GM12878 (cell line): ENCODE results near the gene PNMT. TPM values are rescaled to one million over a fixed set of nuclear protein-coding genes. Genes with fewer than 3 reads are reported as not detected.

Experiments
- ATAC-seq: fragments of 200-7000 bp; cut with Tn5 transposase; 3 replicates; pipeline ENCODE4 v1.9.1; 2020; ENCODE audit warnings: mild to moderate bottlenecking, moderate library complexity
- BruUV-seq: library from RNA; stranded (reverse); fragments of 400-500 nt; replicated peaks from 2 replicates; lab custom pipeline; 2021; lab: Mats Ljungman, UMichigan
- CTCF ChIA-PET: fragments of 300-600 bp; sonication (Branson Sonifier 250); formaldehyde crosslinking; extraction: SDS; loops from one replicate; lab custom pipeline; 2021; ENCODE audit warnings: inconsistent platforms; lab: Yijun Ruan, JAX
- POLR2A ChIA-PET: fragments of 350-600 bp; formaldehyde crosslinking; extraction: SDS; loops from one replicate; lab custom pipeline; 2021; ENCODE audit warnings: inconsistent platforms; lab: Charles Lee
- RAD21 ChIA-PET: fragments of 300-600 bp; sonication (Branson Sonifier 250); formaldehyde crosslinking; loops from one replicate; lab custom pipeline; 2023; ENCODE audit warnings: antibody characterized with exemption; ENCODE audit not compliant: unreplicated experiment; lab: Charles Lee
- SMC1A ChIA-PET: fragments of 300-600 bp; sonication (Branson Sonifier 250); formaldehyde crosslinking; loops from one replicate; lab custom pipeline; 2023; ENCODE audit not compliant: unreplicated experiment, uncharacterized antibody; lab: Charles Lee
- DNase-seq: peaks from one replicate; pipeline ENCODE4 v3.0.0-alpha.2; 2011; ENCODE audit warnings: low read depth, low spot score
- FAIRE-seq: peaks from 3 replicates; lab custom pipeline; 2011; peaks lifted over from hg19 to GRCh38; lab: Jason Lieb, UNC
- H2AFZ ChIP-seq: 2 replicates; pipeline ENCODE4 v1.6.0; 2011; ENCODE audit warnings: low read depth, low read length, control low read depth; ENCODE audit not compliant: control insufficient read depth
- H3K27ac ChIP-seq: 2 replicates; pipeline ENCODE4 v1.5.1; 2011; ENCODE audit warnings: control low read depth; ENCODE audit not compliant: control insufficient read depth, insufficient read depth
- H3K27me3 ChIP-seq, 2 experiments: replicated peaks in 1 of 2; 2 replicates each; pipeline versions ENCODE4 v1.6.0 to v1.6.1; 2011; ENCODE audit warnings: low read length in 1 of 2; ENCODE audit not compliant: control insufficient read depth in 2 of 2, insufficient read depth in 2 of 2
- H3K36me3 ChIP-seq, 2 experiments: 2 replicates each; pipeline ENCODE4 v1.5.1; 2011; ENCODE audit warnings: low read length in 1 of 2; ENCODE audit not compliant: control insufficient read depth in 2 of 2, insufficient read depth in 2 of 2
- H3K4me1 ChIP-seq: 2 replicates; pipeline ENCODE4 v1.6.1; 2011; ENCODE audit warnings: mild to moderate bottlenecking, low read length, moderate library complexity, mixed read lengths; ENCODE audit not compliant: control insufficient read depth, insufficient read depth
- H3K4me2 ChIP-seq: 2 replicates; pipeline ENCODE4 v1.6.0; 2011; ENCODE audit warnings: control low read depth; ENCODE audit not compliant: control insufficient read depth, insufficient read depth
- H3K4me3 ChIP-seq: fragments of 200-600 bp; sonication (generic); 2 replicates; pipeline ENCODE4 v1.5.1; 2016
- H3K79me2 ChIP-seq: 2 replicates; pipeline ENCODE4 v1.6.0; 2011; ENCODE audit warnings: low read length; ENCODE audit not compliant: control insufficient read depth, insufficient read depth
- H3K9ac ChIP-seq: 2 replicates; pipeline ENCODE4 v1.8.0; 2011; ENCODE audit warnings: low read length, control low read depth, mixed read lengths; ENCODE audit not compliant: control insufficient read depth, insufficient read depth
- H3K9me3 ChIP-seq: replicated peaks from 3 replicates; pipeline ENCODE4 v1.5.1; 2011; ENCODE audit warnings: mild to moderate bottlenecking, low read length; ENCODE audit not compliant: control insufficient read depth, insufficient read depth
- H4K20me1 ChIP-seq: 2 replicates; pipeline ENCODE4 v1.6.0; 2011; ENCODE audit not compliant: control insufficient read depth, insufficient read depth
- ETV6 ChIP-seq, 2 experiments: fragments of 450-650 bp in 1 of 2; IDR thresholded peaks in 1 of 2; conservative IDR thresholded peaks in 1 of 2; 2 replicates each; pipeline ENCODE4 v1.6.1; 2014; ENCODE audit warnings: antibody characterized with exemption in 1 of 2, borderline replicate concordance in 1 of 2, low read depth in 1 of 2, mild to moderate bottlenecking in 1 of 2, moderate library complexity in 1 of 2
- IKZF1 ChIP-seq: fragments of 450-650 bp; conservative IDR thresholded peaks from 2 replicates; pipeline ENCODE4 v1.6.1; 2017; ENCODE audit warnings: antibody characterized with exemption, mild to moderate bottlenecking
- KLF5 ChIP-seq: fragments of 450-650 bp; IDR thresholded peaks from 2 replicates; pipeline ENCODE4 v1.6.1; 2014; ENCODE audit warnings: mild to moderate bottlenecking; ENCODE audit not compliant: partially characterized antibody
- RAD51 ChIP-seq: fragments of 450-650 bp; IDR thresholded peaks from 2 replicates; pipeline ENCODE4 v1.6.1; 2016; ENCODE audit warnings: moderate library complexity, mild to moderate bottlenecking, inconsistent platforms
- SPI1 ChIP-seq: IDR thresholded peaks from 2 replicates; pipeline ENCODE4 v1.6.1; 2011; ENCODE audit warnings: low read depth, mild to moderate bottlenecking, low read length, moderate library complexity, borderline replicate concordance; ENCODE audit not compliant: insufficient read depth
- TARDBP ChIP-seq: IDR thresholded peaks from 2 replicates; pipeline ENCODE4 v1.6.1; 2016; ENCODE audit warnings: borderline replicate concordance
- WGBS: methylation state at CpG from one replicate; pipeline ENCODE4 v1.1.6; 2016; ENCODE audit warnings: low lambda C conversion rate; ENCODE audit not compliant: insufficient replicate concordance, insufficient coverage; ENCODE audit errors: missing lambda C conversion rate; 5-methylcytosine and 5-hydroxymethylcytosine counted together
- in situ Hi-C: fragments of 300-500 bp; cut with MboI; formaldehyde crosslinking; loops from 9 replicates; pipeline ENCODE4 v1.14.3; 2018; ENCODE audit warnings: mixed read lengths
- intact Hi-C: fragments of 100-400 bp; cut with micrococcal nuclease; formaldehyde crosslinking; loops from one replicate; pipeline ENCODE4 v1.14.2; 2022; ENCODE audit not compliant: unreplicated experiment
- polyA plus RNA-seq, 11 experiments: library from polyadenylated mRNA; depleted of rRNA in 4 of 11; unstranded in 6 of 11; stranded (reverse) in 5 of 11; fragments of >200 nt; fragmentation: Nextera tagmentation in 4 of 11; fragmentation: Illumina TruSeq in 1 of 11; extraction: Ambion mirVana in 4 of 11; extraction: Trizol in 1 of 11; gene quantifications; 1 replicate in 1 of 11; 2 replicates in 10 of 11; pipeline versions ENCODE4 v1.2.1 to v1.2.3, GENCODE V29; 2011 to 2016; ENCODE audit warnings: inconsistent platforms in 2 of 11, missing spikeins in 2 of 11, low read depth in 1 of 11
- total RNA-seq, 4 experiments: library from RNA; depleted of rRNA in 3 of 4; stranded (reverse); fragments of >200 nt in 3 of 4; fragmentation: Illumina TruSeq in 1 of 4; extraction: Trizol in 1 of 4; gene quantifications; 2 replicates each; pipeline versions ENCODE4 v1.2.1 to v1.2.3, GENCODE V29; 2013 to 2021
- TF ChIP-seq, protein P1 (sequence below): fragments of 450-650 bp; IDR thresholded peaks from 2 replicates; pipeline ENCODE4 v1.6.1; 2017; ENCODE audit warnings: mild to moderate bottlenecking, moderate library complexity
- TF ChIP-seq, protein P2 (sequence below): IDR thresholded peaks from 2 replicates; pipeline ENCODE4 v1.6.1; 2012; ENCODE audit warnings: low read depth, low read length, improper control_type of control experiment

The PNMT gene
- total and polyA plus RNA-seq, 10 of the 15 experiments (the other 5 are each of a cell fraction or from before 2014, with no cell fraction given), result not detected

DNA sequence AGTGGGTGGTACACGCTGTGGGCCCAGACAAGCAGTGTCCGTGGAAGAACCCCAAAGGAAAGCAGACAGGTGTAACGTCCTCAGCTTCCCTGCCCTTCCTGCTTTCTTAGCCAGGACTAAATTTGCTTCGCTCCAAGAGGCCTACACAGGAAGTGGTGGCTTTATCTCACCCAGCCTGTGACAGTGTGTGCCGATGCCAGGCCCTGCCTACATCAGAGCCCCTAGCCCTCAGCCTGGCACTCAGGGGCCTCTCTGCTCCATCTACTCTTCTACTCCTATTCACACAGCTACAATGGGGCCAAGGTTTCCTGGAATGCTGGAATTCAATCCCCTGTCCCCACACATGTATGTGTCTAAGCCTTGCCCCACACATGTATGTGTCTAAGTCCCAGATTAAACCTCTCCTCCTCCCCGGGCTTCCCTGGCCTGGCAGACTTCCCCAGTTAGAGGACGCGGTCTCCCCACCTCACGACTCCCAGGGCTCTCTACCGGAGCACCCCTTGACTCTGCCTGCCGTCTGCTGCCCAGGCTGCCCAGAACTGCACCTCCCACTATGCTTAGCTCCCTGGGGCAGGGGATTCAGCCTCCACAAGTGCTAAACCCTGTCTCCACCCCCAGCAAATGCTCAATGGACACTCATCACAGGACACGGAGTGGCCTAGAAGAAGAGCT is 11.4 kb downstream of the PNMT start:
- H3K9me3 ChIP-seq, result no peaks in the 10 kb centered on the region
- in situ Hi-C loops (no loop called here), intact Hi-C loops (no loop called here)
- TF ChIP-seq TARDBP, result no peak
- no peak for TF ChIP-seq RAD51
- TF ChIP-seq ETV6 (conservative IDR thresholded peaks at IDR 0.05 in 1 of 2, IDR thresholded peaks at IDR 0.05 in 1 of 2; ENCODE audit: borderline replicate concordance in 1 of 2, low read depth in 1 of 2), result no peak
- no peak for TF ChIP-seq KLF5
- TF ChIP-seq IKZF1, result peak; percentile 47; the same call in 1 of the 2 replicates
- 0 out of 2 replicates have a peak, but pooled peaks have one; percentile 5 for TF ChIP-seq SPI1
- TF ChIP-seq, protein P1, sequence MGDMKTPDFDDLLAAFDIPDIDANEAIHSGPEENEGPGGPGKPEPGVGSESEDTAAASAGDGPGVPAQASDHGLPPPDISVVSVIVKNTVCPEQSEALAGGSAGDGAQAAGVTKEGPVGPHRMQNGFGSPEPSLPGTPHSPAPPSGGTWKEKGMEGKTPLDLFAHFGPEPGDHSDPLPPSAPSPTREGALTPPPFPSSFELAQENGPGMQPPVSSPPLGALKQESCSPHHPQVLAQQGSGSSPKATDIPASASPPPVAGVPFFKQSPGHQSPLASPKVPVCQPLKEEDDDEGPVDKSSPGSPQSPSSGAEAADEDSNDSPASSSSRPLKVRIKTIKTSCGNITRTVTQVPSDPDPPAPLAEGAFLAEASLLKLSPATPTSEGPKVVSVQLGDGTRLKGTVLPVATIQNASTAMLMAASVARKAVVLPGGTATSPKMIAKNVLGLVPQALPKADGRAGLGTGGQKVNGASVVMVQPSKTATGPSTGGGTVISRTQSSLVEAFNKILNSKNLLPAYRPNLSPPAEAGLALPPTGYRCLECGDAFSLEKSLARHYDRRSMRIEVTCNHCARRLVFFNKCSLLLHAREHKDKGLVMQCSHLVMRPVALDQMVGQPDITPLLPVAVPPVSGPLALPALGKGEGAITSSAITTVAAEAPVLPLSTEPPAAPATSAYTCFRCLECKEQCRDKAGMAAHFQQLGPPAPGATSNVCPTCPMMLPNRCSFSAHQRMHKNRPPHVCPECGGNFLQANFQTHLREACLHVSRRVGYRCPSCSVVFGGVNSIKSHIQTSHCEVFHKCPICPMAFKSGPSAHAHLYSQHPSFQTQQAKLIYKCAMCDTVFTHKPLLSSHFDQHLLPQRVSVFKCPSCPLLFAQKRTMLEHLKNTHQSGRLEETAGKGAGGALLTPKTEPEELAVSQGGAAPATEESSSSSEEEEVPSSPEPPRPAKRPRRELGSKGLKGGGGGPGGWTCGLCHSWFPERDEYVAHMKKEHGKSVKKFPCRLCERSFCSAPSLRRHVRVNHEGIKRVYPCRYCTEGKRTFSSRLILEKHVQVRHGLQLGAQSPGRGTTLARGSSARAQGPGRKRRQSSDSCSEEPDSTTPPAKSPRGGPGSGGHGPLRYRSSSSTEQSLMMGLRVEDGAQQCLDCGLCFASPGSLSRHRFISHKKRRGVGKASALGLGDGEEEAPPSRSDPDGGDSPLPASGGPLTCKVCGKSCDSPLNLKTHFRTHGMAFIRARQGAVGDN, result peak; percentile 53; the same call in 1 of the 2 replicates
- TF ChIP-seq, protein P2, sequence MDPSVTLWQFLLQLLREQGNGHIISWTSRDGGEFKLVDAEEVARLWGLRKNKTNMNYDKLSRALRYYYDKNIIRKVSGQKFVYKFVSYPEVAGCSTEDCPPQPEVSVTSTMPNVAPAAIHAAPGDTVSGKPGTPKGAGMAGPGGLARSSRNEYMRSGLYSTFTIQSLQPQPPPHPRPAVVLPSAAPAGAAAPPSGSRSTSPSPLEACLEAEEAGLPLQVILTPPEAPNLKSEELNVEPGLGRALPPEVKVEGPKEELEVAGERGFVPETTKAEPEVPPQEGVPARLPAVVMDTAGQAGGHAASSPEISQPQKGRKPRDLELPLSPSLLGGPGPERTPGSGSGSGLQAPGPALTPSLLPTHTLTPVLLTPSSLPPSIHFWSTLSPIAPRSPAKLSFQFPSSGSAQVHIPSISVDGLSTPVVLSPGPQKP, result no peak
- peaks cover 45% of the 10 kb centered on the region for H3K4me1 ChIP-seq
- CTCF ChIA-PET, result interaction anchor here (0.6 to 2.8 kb wide), 10 partner anchors 9 to 191 kb away, joined by 3 to 11 read pairs (median 5); partner anchors contain the start of gene MIEN1
- no peak overlapping the region; the same call in 1 of the 2 replicates for H3K9ac ChIP-seq
- FAIRE-seq (no peak), ATAC-seq (peak; percentile 20; the same call in 1 of the 3 replicates), DNase-seq (no peak)
- RAD21 ChIA-PET, result interaction anchor here (0.7 kb wide), 1 partner anchor 41 kb away, joined by 3 read pairs; no protein-coding TSS in a partner anchor
- H3K4me3 ChIP-seq, result no peak overlapping the region
- POLR2A ChIA-PET, result interaction anchor here (0.5 to 1.4 kb wide), 2 partner anchors 9 to 97 kb away, joined by 3 to 7 read pairs; no protein-coding TSS in a partner anchor
- no peaks in the 10 kb centered on the region for H3K27me3 ChIP-seq
- no peaks in the 10 kb centered on the region for H4K20me1 ChIP-seq
- WGBS, result 55% methylated on average over 12 of the region's 12 CpGs
- no peak overlapping the region for H3K4me2 ChIP-seq
- BruUV-seq, result no TSS peak
- peak overlapping the region; percentile 33; the same call in 1 of the 2 replicates for H3K27ac ChIP-seq
- SMC1A ChIA-PET, result interaction anchor here (0.9 kb wide), 1 partner anchor 114 kb away, joined by 3 read pairs; no protein-coding TSS in a partner anchor
- no peaks in the 10 kb centered on the region for H3K79me2 ChIP-seq
- no peaks in the 10 kb centered on the region for H3K36me3 ChIP-seq
- peak overlapping the region; percentile 81 for H2AFZ ChIP-seq
